Muscle layer of duodenum (tissue), 2 donors: ENCODE measurements around the gene TRPT1.
A peak's percentile ranks its signal among the peaks of the same experiment; 100 is the strongest.

Source experiments
- H3K27ac ChIP-seq: one replicate; pipeline ENCODE4 v1.7.0; 2013; ENCODE audit warnings: mild to moderate bottlenecking, low read length
- H3K27me3 ChIP-seq: one replicate; pipeline ENCODE4 v1.7.0; 2013; ENCODE audit warnings: low read depth, mild to moderate bottlenecking, control low read depth, low read length
- H3K36me3 ChIP-seq, 2 donors: one replicate each; pipeline ENCODE4 v1.7.0; 2013; ENCODE audit warnings: low read length in 2 of 2, control low read depth in 1 of 2, mild to moderate bottlenecking in 1 of 2; ENCODE audit not compliant: insufficient read depth in 2 of 2, control insufficient read depth in 1 of 2
- H3K4me1 ChIP-seq, 2 donors: one replicate each; pipeline ENCODE4 v1.7.0; 2013; ENCODE audit warnings: low read length in 2 of 2, mild to moderate bottlenecking in 2 of 2, control low read depth in 1 of 2, moderate library complexity in 1 of 2; ENCODE audit not compliant: insufficient read depth in 2 of 2, control insufficient read depth in 1 of 2
- H3K4me3 ChIP-seq, 2 donors: one replicate each; pipeline ENCODE4 v1.7.0; 2013; ENCODE audit warnings: low read length in 2 of 2, low read depth in 1 of 2, mild to moderate bottlenecking in 1 of 2
- H3K9me3 ChIP-seq, 2 donors: one replicate each; pipeline ENCODE4 v1.7.0; 2013; ENCODE audit warnings: low read length in 2 of 2, control low read depth in 1 of 2, mild to moderate bottlenecking in 1 of 2; ENCODE audit not compliant: control insufficient read depth in 1 of 2
- donor health status: healthy.

Gene TRPT1

DNA sequence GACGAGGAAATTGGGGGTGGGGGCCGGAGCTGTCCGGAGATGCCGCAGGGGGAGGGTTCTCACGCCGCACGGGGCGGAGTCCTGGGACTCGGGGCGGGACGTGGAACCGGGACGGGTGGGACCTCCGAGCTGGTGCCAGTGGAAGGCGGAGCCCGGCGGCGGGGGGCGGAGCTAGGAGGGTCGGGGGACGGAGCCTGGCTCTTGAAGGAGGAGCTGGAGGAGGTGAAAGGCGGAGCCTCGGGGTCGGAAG is 15.2 kb upstream of the TRPT1 start:
- Histone ChIP-seq H3K27ac (peak overlapping the region; percentile 99), H3K4me3 (peak overlapping the region; percentile 37 to 93), H3K4me1 (peaks cover 13 to 38% of the 10 kb centered on the region in 2 donors), H3K9me3 (no peaks in the 10 kb centered on the region), H3K36me3 (peaks cover 14 to 19% of the 10 kb centered on the region in 2 donors), H3K27me3 (no peaks in the 10 kb centered on the region)

DNA sequence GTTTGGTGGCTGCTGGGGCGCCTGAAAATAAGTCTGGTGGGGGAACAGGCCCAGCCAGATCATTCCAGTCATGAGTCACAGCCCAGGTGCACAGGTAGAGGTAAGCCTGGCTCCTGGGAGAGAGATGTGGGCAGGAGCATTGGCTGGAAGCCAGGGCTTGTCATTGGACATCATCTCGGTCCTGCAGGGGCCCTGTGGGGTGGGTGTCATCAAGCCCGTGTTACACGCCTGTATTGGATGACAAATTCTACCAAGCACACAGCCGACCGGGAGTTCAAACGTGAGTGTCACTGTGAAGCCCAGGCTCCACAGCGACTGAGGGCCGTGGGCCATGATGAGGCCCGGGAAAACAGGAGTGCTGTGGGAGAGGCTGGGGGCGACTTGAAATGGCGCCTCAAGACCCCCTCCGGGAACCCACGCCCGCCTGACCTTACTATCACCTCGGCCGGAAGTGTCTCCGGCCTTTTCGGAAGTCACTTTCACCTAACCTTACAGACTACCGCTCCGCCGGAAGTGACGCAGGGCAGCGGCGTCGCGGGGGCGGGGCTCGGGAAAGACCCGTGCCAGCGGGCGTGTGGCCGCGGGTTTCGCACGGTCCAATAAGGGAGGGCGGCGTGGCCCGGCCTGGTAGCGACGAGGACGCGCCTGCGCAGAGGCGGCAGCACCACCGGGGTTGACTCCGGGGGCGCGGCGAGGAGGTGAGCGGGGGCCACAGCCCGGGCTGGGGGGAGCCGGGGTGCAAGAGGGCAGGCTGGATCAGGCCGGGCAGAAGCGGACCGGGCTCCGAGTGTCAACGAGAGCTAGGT is 14.7 kb upstream of the TRPT1 start, which contains the start of gene FKBP2:
FKBP2 (plus strand) TSS at position 661 of the 806 bp plus-strand sequence. CDS start 1,293 bp downstream, outside the sequence.
- Histone ChIP-seq H3K36me3 (peaks cover 14 to 19% of the 10 kb centered on the region in 2 donors), H3K27me3 (no peaks in the 10 kb centered on the region), H3K4me1 (peaks cover 13 to 36% of the 10 kb centered on the region in 2 donors), H3K4me3 (peak within 1 kb of the TSS; percentile 72 to 93), H3K27ac (peak within 1 kb of the TSS; percentile 99), H3K9me3 (no peaks in the 10 kb centered on the region)

- Histone ChIP-seq H3K27ac (peak overlapping the region; percentile 99), H3K4me3 (peak overlapping the region; percentile 72 to 93), H3K4me1 (peaks cover 17 to 35% of the 10 kb centered on the region in 2 donors), H3K27me3 (no peaks in the 10 kb centered on the region), H3K36me3 (peaks cover 14 to 19% of the 10 kb centered on the region in 2 donors), H3K9me3 (no peaks in the 10 kb centered on the region)
Measured at GRCh38 chr11:64239662-64240434, 13.9 kb upstream of the TRPT1 start.

GRCh38 chr11:64238999-64239398 is 13.0 kb upstream of the TRPT1 start:
- H3K9me3 ChIP-seq = no peaks in the 10 kb centered on the region
- H3K4me1 ChIP-seq = peaks cover 17 to 35% of the 10 kb centered on the region in 2 donors
- H3K36me3 ChIP-seq = peaks cover 14 to 19% of the 10 kb centered on the region in 2 donors
- H3K27ac ChIP-seq = peak overlapping the region; percentile 28
- H3K27me3 ChIP-seq = no peaks in the 10 kb centered on the region
- no peak overlapping the region for H3K4me3 ChIP-seq

- no peak overlapping the region for H3K4me3 ChIP-seq
- H3K4me1 ChIP-seq = peaks cover 20 to 36% of the 10 kb centered on the region in 2 donors
Measured at GRCh38 chr11:64238076-64238475, 12.1 kb upstream of the TRPT1 start.

GRCh38 chr11:64237484-64237951 is 11.5 kb upstream of the TRPT1 start:
- no peak overlapping the region for H3K4me3 ChIP-seq
- peak overlapping the region; percentile 51 for H3K27ac ChIP-seq
- no peaks in the 10 kb centered on the region for H3K27me3 ChIP-seq
- no peaks in the 10 kb centered on the region for H3K9me3 ChIP-seq
- peaks cover 14 to 19% of the 10 kb centered on the region in 2 donors for H3K36me3 ChIP-seq
- H3K4me1 ChIP-seq = peaks cover 18 to 31% of the 10 kb centered on the region in 2 donors

More at GRCh38 chr11:64238076-64238475, 12.1 kb upstream of the TRPT1 start:
- no peaks in the 10 kb centered on the region for H3K9me3 ChIP-seq
- H3K36me3 ChIP-seq = peaks cover 14 to 19% of the 10 kb centered on the region in 2 donors
- no peaks in the 10 kb centered on the region for H3K27me3 ChIP-seq
- peak overlapping the region; percentile 51 for H3K27ac ChIP-seq

DNA sequence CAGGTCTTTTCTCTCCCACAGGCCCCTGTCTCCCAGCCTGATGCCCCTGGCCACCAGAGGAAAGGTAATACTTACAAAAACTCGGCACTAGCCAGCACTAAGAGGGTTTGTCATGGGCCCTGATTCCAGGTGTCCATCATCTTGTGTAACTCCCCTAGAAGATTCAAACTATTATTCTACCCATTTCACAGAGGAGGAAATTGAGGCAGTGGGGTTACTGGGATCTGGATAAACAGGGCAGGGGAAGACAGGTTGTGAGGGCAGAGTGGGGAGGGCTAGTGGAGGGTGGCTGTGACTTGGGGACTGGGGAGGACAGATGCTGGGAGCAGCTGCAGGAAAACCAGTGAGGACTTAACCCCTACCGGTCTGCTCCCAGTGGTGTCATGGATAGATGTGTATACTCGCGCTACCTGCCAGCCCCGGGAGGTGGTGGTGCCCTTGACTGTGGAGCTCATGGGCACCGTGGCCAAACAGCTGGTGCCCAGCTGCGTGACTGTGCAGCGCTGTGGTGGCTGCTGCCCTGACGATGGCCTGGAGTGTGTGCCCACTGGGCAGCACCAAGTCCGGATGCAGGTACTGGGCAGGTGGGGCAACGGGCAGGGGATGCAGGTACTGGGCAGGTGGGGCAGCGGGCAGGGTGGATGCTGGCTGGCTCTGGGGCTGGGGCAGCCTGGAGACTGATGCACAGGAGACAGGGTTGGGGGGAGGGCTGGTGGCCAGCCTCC is 9.6 kb upstream of the TRPT1 start:
- Histone ChIP-seq H3K9me3 (no peaks in the 10 kb centered on the region), H3K27me3 (no peaks in the 10 kb centered on the region), H3K36me3 (peaks cover 14 to 19% of the 10 kb centered on the region in 2 donors), H3K4me3 (peak overlapping the region; percentile 50 to 76), H3K27ac (peak overlapping the region; percentile 25), H3K4me1 (peaks cover 15 to 24% of the 10 kb centered on the region in 2 donors)

DNA sequence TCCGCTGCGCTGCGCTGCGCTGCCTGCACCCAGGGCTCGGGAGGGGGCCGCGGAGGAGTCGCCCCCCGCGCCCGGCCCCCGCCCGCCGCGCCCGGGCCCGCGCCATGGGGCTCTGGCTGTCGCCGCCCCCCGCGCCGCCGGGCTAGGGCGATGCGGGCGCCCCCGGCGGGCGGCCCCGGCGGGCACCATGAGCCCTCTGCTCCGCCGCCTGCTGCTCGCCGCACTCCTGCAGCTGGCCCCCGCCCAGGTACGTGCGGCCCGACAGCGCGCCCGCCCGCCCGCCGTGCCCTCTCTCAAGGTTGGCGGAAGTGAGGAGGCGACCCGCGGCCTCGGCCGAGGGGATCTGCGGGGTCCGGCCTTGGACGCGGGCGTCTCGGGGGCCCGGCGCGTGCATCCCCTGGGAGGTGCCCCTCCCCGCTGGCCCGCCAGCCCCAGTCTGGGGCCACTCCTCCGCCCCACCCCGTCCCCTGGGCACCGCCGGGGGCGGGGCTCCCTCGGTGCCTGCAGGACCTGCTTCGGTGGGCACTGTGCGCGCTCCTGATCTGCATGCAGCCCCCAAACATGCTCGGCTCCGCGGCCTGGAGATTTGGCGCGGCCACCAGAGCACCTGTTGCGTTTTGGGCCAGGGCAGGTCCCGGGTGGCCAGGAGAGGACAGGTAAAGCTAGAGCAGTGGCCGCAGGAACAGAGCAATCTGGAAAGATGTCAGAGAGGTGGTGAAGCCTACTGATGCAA is 8.8 kb upstream of the TRPT1 start:
- H3K27me3 ChIP-seq = no peaks in the 10 kb centered on the region
- H3K36me3 ChIP-seq = peaks cover 14 to 19% of the 10 kb centered on the region in 2 donors
- peaks cover 16 to 20% of the 10 kb centered on the region in 2 donors for H3K4me1 ChIP-seq
- peak overlapping the region; percentile 25 for H3K27ac ChIP-seq
- no peaks in the 10 kb centered on the region for H3K9me3 ChIP-seq
- H3K4me3 ChIP-seq = peak overlapping the region; percentile 50 to 76

DNA sequence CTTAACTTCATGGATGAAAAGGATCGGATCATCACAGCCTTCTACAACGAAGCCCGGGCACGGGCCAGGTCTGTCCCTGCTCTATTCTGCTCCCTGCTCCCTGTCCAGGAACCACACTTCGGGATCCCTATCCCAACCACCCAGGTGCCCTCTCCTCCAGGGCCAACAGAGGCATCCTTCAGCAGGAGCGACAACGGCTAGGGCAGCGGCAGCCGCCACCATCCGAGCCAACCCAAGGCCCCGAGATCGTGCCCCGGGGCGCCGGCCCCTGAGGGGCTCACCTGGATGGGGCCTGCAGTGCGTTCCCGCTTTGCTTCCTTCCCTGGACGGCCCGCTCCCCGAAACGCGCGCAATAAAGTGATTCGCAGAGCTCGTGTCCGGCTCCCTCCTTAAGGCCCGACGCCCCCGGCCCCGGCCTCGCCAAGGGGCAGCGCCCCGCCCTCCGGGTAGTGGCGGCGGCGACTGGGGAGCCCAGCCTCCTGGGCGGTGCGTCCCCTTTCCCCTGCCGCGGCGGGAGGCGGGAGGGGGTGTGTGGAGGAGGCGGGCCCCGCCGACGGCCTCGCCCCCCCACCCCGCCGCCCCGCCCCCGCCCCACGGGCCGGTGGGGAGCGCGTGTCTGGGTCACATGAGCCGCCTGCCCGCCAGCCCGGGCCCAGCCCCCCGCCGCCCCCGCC is 8.1 kb upstream of the TRPT1 start, which contains the start of gene VEGFB:
VEGFB (plus strand) TSS at position 672 of the 674 bp plus-strand sequence. CDS start 250 bp downstream, outside the sequence.
- H3K27me3 ChIP-seq = no peaks in the 10 kb centered on the region
- peaks cover 21 to 27% of the 10 kb centered on the region in 2 donors for H3K4me1 ChIP-seq
- peak within 1 kb of the TSS; percentile 25 for H3K27ac ChIP-seq
- peak within 1 kb of the TSS; percentile 50 to 76 for H3K4me3 ChIP-seq
- H3K9me3 ChIP-seq = no peaks in the 10 kb centered on the region
- H3K36me3 ChIP-seq = peaks cover 14 to 19% of the 10 kb centered on the region in 2 donors

DNA sequence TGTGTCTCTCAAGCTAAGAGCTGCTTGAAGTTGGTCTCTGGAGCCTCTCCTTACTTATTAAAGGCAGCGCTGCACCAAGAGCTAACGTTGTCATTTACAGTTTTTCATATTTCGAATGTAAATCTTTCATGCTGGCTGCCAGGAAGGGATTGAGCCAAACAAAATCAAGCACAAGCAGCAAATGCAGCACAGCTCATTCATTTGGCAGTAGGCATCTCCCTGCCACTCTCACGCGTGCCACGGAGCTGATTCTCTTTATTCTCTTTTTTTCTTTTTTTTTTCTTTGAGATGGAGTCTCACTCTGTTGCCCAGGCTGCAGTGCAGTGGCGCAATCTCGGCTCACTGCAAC is 7.0 kb upstream of the TRPT1 start:
- no peak overlapping the region for H3K4me3 ChIP-seq
- no peak overlapping the region for H3K27ac ChIP-seq
- no peaks in the 10 kb centered on the region for H3K9me3 ChIP-seq
- H3K36me3 ChIP-seq = peaks cover 4 to 9% of the 10 kb centered on the region in 2 donors
- H3K4me1 ChIP-seq = peaks cover 18 to 27% of the 10 kb centered on the region in 2 donors
- no peaks in the 10 kb centered on the region for H3K27me3 ChIP-seq
